GDM1 (cell line): Measurements from ENCODE around the gene PCDHA6.
"Not testable (repeated sequence)": the region's sequence is repeated elsewhere in the genome, so short reads cannot be mapped to it uniquely, and the experiment has no call there.

Experiments
- DNase-seq: peaks from one replicate; lab custom pipeline; 2025; lab: John Stamatoyannopoulos, UW

The PCDHA6 gene, protein sequence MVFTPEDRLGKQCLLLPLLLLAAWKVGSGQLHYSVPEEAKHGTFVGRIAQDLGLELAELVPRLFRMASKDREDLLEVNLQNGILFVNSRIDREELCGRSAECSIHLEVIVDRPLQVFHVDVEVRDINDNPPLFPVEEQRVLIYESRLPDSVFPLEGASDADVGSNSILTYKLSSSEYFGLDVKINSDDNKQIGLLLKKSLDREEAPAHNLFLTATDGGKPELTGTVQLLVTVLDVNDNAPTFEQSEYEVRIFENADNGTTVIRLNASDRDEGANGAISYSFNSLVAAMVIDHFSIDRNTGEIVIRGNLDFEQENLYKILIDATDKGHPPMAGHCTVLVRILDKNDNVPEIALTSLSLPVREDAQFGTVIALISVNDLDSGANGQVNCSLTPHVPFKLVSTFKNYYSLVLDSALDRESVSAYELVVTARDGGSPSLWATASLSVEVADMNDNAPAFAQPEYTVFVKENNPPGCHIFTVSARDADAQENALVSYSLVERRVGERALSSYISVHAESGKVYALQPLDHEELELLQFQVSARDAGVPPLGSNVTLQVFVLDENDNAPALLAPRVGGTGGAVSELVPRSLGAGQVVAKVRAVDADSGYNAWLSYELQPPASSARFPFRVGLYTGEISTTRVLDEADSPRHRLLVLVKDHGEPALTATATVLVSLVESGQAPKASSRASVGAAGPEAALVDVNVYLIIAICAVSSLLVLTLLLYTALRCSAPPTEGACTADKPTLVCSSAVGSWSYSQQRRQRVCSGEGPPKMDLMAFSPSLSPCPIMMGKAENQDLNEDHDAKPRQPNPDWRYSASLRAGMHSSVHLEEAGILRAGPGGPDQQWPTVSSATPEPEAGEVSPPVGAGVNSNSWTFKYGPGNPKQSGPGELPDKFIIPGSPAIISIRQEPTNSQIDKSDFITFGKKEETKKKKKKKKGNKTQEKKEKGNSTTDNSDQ

DNA sequence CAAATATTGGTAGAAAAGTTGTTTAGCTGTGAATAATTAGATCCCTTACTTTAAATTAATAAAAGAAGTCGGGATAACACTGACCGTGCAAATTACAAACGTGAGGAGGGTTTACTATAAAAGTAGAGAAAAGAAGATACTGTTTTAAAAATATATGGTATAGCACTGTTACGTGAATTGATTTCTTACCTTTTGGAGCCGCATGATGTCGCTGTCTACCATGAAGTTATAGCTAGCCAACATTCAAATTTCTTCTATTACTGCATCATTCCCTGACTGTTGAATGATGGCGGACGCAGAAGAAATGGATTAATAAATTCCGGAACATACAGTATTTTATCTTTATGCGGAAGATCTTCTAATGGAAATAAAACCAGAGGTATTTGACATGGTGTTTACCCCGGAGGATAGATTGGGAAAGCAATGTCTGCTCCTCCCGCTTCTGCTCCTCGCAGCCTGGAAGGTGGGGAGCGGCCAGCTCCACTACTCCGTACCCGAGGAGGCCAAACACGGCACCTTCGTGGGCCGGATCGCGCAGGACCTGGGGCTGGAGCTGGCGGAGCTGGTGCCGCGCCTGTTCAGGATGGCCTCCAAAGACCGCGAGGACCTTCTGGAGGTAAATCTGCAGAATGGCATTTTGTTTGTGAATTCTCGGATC, at the start of gene PCDHA6:
Gene PCDHA6, plus strand, starts transcription at position 257 of the 658 bp plus-strand sequence. Its CDS starts 132 bp downstream, at position 389.
- DNase-seq, result no peak

DNA sequence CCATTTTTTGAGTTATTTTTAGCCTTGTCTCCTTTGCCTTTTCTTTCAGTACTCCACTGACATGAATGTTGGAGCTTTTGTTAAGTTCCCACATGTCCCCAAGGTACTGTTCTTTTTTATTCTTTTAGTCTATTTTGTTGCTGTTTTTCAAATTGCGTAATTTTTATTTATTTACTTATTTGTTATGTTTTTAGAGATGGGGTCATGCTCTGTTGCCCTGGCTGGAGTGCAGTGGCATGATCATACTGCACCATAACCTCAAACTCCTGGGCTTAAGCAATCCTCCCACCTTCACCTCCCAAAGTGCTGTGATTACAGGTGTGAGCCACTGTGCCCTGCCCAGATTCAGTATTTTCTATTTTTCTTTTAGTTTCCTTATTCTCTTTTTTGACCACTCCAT, 47.2 kb upstream of the PCDHA6 start:
- DNase-seq, result no peak

DNA sequence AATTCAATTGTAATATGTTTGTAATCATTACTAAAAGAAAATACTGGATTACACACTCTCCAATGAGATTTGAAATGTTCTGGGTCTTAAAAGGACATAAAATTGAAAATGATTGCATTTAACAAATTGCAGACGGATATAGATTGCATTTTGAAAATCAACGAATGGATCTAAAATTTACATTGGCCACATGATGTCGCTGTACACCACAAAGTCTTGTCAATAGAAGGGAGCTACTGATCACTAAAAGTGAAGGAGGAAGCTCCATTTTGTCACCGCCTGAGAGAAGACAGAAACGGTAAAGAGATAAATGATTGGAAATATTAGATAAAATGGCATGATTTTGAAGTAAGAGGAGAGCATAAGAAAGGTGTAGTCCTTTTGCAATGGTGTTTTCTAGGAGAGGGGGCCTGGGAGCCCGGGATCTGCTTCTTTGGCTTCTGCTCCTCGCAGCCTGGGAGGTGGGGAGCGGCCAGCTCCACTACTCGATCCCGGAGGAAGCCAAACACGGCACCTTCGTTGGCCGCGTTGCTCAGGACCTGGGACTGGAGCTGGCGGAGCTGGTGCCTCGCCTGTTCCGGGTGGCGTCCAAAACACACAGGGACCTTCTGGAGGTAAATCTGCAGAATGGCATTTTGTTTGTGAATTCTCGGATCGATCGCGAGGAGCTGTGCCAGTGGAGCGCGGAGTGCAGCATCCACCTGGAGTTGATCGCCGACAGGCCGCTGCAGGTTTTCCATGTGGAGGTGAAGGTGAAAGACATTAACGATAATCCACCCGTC, 41.7 kb upstream of the PCDHA6 start, which contains the start of gene PCDHA1:
Gene PCDHA1, plus strand, starts transcription at position 236 of the 782 bp plus-strand sequence.
- DNase-seq, result no peak

DNA sequence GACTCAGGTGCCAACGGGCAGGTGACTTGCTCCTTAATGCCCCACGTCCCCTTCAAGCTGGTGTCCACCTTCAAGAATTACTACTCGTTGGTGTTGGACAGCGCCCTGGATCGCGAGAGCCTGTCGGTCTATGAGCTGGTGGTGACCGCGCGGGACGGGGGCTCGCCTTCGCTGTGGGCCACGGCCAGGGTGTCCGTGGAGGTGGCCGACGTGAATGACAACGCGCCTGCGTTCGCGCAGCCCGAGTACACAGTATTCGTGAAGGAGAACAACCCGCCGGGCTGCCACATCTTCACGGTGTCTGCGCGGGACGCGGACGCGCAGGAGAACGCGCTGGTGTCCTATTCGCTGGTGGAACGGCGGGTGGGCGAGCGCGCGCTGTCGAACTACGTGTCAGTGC, 40.3 kb upstream of the PCDHA6 start:
- DNase-seq, result not testable (repeated sequence)

DNA sequence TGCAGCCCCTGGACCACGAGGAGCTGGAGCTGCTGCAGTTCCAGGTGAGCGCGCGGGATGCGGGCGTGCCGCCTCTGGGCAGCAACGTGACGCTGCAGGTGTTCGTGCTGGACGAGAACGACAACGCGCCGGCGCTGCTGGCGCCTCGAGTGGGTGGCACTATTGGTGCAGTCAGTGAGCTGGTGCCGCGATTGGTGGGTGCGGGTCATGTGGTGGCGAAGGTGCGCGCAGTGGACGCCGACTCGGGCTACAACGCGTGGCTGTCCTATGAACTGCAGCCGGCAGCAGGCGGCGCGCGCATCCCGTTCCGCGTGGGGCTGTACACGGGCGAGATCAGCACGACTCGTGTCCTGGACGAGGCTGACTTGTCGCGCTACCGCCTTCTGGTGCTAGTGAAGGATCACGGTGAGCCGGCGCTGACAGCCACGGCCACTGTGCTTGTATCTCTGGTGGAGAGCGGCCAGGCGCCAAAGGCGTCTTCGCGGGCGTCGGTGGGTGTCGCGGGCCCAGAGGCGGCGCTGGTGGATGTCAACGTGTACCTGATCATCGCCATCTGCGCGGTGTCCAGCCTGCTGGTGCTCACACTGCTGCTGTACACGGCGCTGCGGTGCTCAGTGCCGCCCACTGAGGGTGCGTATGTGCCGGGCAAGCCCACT, 39.8 kb upstream of the PCDHA6 start:
- DNase-seq, result not testable (repeated sequence)

DNA sequence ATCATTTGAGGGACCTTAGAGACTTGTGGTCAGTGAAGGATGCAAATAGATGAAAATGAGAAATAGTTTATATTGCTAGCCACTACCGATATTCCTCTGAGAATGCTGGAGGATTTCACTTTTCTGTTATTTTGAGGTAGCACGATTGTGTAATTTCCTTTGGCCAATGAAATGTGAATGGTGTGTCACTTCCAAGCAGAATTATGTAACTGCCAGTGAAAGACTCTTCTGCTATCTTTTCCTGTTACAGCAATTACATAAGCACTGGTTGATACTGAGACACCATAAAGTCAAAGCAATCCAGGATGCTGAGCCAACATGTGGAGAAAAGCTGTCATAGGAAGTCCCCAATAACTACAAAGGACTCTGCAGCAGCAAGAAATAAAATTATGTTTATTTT, 36.7 kb upstream of the PCDHA6 start:
- DNase-seq, result no peak

DNA sequence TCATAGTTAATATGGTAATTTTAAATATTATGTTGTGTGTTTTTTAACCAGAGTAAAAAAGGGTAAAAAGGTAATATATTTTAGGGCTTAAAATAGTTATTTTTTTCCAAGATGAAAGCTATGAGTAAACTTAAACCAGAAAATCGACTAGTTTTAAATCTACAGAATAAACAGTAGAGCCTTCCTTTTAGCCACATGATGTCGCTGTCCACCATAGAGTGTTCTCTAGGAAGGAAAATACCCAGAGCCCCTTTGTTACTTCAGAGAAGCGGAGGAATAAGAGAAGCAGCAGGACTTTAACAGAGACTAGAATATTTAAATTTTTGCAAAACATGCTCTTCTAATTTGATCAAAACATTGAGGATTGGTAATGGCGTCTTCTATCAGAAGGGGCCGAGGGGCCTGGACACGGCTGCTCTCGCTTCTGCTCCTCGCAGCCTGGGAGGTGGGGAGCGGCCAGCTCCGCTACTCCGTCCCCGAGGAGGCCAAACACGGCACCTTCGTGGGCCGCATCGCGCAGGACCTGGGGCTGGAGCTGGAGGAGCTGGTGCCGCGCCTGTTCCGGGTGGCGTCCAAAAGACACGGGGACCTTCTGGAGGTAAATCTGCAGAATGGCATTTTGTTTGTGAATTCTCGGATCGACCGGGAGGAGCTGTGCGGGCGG, 33.0 kb upstream of the PCDHA6 start, which contains the start of gene PCDHA2:
Gene PCDHA2, plus strand, starts transcription at position 258 of the 664 bp plus-strand sequence.
- DNase-seq, result no peak

DNA sequence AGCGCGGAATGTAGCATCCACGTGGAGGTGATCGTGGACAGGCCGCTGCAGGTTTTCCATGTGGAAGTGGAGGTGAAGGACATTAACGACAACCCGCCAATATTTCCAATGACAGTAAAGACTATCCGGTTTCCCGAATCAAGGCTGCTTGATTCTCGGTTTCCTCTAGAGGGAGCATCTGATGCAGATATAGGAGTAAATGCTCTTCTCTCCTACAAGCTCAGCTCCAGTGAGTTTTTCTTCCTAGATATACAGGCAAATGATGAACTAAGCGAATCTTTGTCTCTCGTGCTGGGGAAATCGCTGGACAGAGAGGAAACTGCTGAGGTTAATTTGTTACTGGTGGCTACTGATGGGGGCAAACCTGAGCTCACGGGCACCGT, 32.5 kb upstream of the PCDHA6 start:
- DNase-seq, result no peak

DNA sequence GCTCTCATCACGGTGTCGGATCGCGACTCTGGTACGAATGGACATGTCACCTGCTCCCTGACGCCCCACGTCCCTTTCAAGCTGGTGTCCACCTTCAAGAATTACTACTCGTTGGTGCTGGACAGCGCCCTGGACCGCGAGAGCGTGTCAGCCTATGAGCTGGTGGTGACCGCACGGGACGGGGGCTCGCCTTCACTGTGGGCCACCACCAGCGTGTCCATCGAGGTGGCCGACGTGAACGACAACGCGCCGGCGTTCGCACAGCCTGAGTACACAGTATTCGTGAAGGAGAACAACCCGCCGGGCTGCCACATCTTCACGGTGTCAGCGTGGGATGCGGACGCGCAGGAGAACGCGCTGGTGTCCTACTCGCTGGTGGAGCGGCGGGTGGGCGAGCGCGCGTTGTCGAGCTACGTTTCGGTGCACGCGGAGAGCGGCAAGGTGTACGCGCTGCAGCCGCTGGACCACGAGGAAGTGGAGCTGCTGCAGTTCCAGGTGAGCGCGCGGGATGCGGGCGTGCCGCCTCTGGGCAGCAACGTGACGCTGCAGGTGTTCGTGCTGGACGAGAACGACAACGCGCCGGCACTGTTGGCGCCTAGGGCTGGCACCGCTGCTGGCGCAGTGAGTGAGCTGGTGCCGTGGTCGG, 31.6 kb upstream of the PCDHA6 start:
- not testable (repeated sequence) for DNase-seq

DNA sequence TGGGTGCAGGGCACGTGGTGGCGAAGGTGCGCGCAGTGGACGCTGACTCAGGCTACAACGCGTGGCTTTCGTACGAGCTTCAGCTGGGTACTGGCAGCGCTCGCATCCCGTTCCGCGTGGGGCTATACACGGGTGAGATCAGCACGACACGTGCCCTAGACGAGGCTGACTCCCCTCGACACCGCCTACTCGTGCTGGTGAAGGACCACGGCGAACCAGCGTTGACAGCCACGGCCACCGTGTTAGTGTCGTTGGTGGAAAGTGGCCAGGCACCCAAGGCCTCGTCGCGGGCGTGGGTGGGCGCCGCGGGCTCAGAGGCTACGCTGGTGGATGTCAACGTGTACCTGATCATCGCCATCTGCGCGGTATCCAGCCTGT, 31.1 kb upstream of the PCDHA6 start:
- no peak for DNase-seq

DNA sequence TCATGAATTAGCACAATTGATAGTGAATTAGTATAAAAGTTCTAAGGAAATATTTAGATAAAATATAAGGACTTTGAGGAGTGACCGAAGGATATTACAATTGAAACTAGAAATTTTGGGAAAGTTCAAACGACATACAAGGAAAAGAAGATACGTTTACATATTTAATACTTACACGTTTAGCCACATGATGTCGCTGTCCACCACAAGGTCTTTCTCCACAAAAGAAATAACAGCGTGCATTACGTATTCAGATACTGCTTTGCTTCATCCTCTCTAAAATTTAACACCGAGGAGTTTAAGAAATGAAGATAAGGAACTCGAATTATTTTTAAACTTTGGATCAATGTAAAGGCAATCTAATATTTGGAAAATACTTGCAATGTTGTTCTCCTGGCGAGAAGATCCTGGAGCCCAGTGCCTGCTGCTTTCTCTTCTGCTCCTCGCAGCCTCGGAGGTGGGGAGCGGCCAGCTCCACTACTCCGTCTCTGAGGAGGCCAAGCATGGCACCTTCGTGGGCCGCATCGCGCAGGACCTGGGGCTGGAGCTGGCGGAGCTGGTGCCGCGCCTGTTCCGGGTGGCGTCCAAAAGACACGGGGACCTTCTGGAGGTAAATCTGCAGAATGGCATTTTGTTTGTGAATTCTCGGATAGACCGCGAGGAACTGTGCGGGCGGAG, 26.8 kb upstream of the PCDHA6 start, which contains the start of gene PCDHA3:
Gene PCDHA3, plus strand, starts transcription at position 242 of the 678 bp plus-strand sequence.
- no peak for DNase-seq

DNA sequence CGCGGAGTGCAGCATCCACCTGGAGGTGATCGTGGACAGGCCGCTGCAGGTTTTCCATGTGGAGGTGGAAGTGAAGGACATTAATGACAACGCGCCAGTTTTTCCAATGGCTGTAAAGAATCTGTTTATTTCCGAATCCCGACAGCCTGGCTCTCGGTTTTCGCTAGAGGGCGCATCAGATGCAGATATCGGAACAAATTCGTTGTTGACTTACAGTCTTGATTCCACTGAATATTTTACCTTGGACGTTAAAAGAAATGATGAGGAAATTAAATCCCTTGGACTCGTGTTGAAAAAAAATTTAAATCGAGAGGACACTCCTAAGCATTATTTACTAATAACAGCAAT, 26.3 kb upstream of the PCDHA6 start:
- no peak for DNase-seq

DNA sequence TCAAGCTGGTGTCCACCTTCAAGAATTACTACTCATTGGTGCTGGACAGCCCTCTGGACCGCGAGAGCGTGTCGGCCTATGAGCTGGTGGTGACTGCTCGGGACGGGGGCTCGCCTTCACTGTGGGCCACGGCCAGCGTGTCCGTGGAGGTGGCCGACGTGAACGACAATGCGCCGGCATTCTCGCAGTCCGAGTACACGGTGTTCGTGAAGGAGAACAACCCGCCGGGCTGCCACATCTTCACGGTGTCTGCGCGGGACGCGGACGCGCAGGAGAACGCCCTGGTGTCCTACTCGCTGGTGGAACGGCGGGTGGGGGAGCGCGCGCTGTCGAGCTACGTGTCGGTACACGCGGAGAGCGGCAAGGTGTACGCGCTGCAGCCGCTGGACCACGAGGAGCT, 25.4 kb upstream of the PCDHA6 start:
- not testable (repeated sequence) for DNase-seq

DNA sequence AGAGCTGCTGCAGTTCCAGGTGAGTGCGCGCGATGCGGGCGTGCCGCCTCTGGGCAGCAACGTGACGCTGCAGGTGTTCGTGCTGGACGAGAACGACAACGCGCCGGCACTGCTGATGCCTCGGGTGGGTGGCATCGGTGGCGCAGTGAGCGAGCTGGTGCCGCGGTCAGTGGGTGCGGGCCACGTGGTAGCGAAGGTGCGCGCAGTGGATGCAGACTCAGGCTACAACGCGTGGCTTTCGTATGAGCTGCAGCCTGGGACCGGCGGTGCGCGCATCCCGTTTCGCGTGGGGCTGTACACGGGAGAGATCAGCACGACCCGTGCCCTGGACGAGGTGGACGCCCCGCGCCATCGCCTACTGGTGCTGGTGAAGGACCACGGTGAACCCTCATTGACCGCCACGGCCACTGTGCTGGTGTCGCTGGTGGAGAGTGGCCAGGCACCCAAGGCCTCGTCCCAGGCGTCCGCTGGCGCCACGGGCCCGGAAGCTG, 24.9 kb upstream of the PCDHA6 start:
- no peak for DNase-seq

DNA sequence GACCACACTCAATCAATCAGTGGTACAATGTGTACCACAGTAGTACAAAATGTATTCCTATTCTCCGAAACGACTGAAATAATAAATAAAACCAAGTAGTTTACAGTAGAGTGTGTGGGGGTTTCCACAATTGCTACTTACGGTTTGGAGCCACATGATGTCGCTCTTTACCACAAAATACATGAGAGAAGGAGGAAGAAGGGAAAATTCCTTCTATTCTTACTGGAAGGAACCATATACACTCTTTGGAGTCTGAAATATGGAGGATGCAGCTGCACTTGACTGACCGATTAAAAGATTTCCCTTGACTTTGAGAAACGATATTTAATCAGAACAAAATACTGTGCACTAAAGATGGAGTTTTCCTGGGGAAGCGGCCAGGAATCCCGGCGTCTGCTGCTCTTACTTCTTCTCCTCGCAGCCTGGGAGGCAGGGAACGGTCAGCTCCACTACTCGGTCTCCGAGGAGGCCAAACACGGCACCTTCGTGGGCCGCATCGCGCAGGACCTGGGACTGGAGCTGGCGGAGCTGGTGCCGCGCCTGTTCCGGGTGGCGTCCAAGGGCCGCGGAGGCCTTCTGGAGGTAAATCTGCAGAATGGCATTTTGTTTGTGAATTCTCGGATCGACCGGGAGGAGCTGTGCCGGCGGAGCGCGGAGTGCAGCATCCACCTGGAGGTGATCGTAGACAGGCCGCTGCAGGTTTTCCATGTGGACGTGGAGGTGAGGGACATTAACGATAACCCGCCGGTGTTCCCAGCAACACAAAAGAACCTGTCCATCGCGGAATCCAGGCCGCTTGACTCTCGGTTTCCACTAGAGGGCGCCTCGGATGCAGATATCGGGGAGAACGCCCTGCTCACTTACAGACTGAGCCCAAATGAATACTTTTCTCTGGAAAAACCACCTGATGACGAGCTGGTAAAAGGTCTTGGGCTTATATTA, 20.7 kb upstream of the PCDHA6 start, which contains the start of gene PCDHA4:
Gene PCDHA4, plus strand, starts transcription at position 235 of the 942 bp plus-strand sequence.
- DNase-seq, result no peak

DNA sequence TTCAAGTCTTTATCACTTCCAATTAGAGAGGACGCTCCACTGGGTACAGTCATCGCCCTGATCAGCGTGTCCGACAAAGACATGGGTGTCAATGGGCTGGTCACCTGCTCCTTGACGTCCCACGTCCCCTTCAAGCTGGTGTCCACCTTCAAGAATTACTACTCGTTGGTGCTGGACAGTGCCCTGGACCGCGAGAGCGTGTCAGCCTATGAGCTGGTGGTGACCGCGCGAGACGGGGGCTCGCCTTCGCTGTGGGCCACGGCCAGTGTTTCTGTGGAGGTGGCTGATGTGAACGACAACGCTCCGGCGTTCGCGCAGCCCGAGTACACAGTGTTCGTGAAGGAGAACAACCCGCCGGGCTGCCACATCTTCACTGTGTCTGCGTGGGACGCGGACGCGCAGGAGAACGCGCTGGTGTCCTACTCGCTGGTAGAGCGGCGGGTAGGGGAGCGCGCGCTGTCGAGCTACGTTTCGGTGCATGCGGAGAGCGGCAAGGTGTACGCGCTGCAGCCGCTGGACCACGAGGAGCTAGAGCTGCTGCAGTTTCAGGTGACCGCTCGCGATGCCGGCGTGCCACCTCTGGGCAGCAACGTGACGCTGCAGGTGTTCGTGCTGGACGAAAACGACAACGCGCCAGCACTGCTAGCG, 19.4 kb upstream of the PCDHA6 start:
- DNase-seq, result not testable (repeated sequence)

DNA sequence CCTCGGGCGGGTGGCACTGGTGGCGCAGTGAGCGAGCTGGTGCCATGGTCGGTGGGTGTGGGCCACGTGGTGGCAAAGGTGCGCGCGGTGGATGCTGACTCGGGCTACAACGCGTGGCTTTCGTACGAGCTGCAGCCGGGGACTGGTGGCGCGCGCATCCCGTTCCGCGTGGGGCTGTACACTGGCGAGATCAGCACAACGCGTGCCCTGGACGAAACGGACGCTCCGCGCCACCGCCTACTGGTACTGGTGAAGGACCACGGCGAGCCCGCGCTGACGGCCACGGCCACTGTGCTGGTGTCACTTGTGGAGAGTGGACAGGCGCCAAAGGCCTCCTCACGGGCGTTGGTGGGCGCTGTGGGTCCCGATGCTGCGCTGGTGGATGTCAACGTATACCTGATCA, 18.9 kb upstream of the PCDHA6 start:
- DNase-seq, result no peak
